GM23338 (cell line): ENCODE results near the gene ST8SIA1. TPM values are rescaled to one million over a fixed set of nuclear protein-coding genes. Genes with fewer than 3 reads are reported as not detected.

Experiments used
- ATAC-seq: fragments of 200-7000 bp; cut with Tn5 transposase; 3 replicates; pipeline ENCODE4 v1.9.1; 2020
- DNase-seq: peaks from one replicate; pipeline ENCODE4 v3.0.0-alpha.2; 2015; ENCODE audit warnings: low spot score
- H2AFZ ChIP-seq: fragments of 200-600 bp; sonication (generic); 2 replicates; pipeline ENCODE4 v1.8.0; 2016; ENCODE audit warnings: antibody characterized with exemption, mild to moderate bottlenecking, moderate library complexity
- H3F3A ChIP-seq: fragments of 200-600 bp; sonication (generic); replicated peaks from 2 replicates; pipeline ENCODE4 v1.8.0; 2017; ENCODE audit warnings: antibody characterized with exemption, mixed run types, low read depth
- H3K27ac ChIP-seq: fragments of 200-600 bp; sonication (generic); 2 replicates; pipeline ENCODE4 v1.6.1; 2016; ENCODE audit warnings: low read depth
- H3K27me3 ChIP-seq: fragments of 200-600 bp; sonication (generic); 2 replicates; pipeline ENCODE4 v1.8.0; 2016; ENCODE audit warnings: mild to moderate bottlenecking, mixed run types, moderate library complexity; ENCODE audit not compliant: insufficient read depth
- H3K36me3 ChIP-seq: fragments of 200-600 bp; sonication (generic); 2 replicates; pipeline ENCODE4 v1.8.0; 2016; ENCODE audit warnings: mild to moderate bottlenecking; ENCODE audit not compliant: insufficient read depth
- H3K4me1 ChIP-seq: fragments of 200-600 bp; sonication (generic); 2 replicates; pipeline ENCODE4 v1.8.0; 2016; ENCODE audit warnings: mild to moderate bottlenecking, moderate library complexity; ENCODE audit not compliant: insufficient read depth
- H3K4me2 ChIP-seq: fragments of 200-600 bp; sonication (generic); 2 replicates; pipeline ENCODE4 v1.7.1; 2017; ENCODE audit warnings: mixed run types
- H3K4me3 ChIP-seq: fragments of 200-600 bp; sonication (generic); 2 replicates; pipeline ENCODE4 v1.6.1; 2016; ENCODE audit warnings: mixed run types
- H3K79me2 ChIP-seq: fragments of 200-600 bp; sonication (generic); replicated peaks from 2 replicates; pipeline ENCODE4 v1.8.0; 2017; ENCODE audit warnings: mild to moderate bottlenecking; ENCODE audit not compliant: insufficient read depth
- H3K9me2 ChIP-seq: fragments of 200-600 bp; sonication (generic); 2 replicates; pipeline ENCODE4 v1.8.0; 2017; ENCODE audit not compliant: insufficient read depth
- H4K20me1 ChIP-seq: fragments of 200-600 bp; sonication (generic); replicated peaks from 2 replicates; pipeline ENCODE4 v1.8.0; 2017; ENCODE audit warnings: mild to moderate bottlenecking; ENCODE audit not compliant: insufficient read depth
- H3K27ac Mint-ChIP-seq: 2 replicates; pipeline ENCODE4 v1.8.0; 2020; ENCODE audit warnings: inconsistent platforms, mild to moderate bottlenecking, moderate library complexity, mixed read lengths
- H3K27me3 Mint-ChIP-seq: 3 replicates; pipeline ENCODE4 v1.8.0; 2022; ENCODE audit warnings: low read depth, mild to moderate bottlenecking, moderate library complexity, mixed read lengths, inconsistent platforms; ENCODE audit not compliant: insufficient read depth, poor library complexity
- H3K36me3 Mint-ChIP-seq: 3 replicates; pipeline ENCODE4 v1.8.0; 2021; ENCODE audit warnings: low read depth, mild to moderate bottlenecking, inconsistent platforms, moderate library complexity, mixed read lengths
- H3K4me1 Mint-ChIP-seq: 3 replicates; pipeline ENCODE4 v1.8.0; 2020; ENCODE audit warnings: mild to moderate bottlenecking, inconsistent platforms, mixed read lengths
- H3K4me3 Mint-ChIP-seq: 3 replicates; pipeline ENCODE4 v1.8.0; 2021; ENCODE audit warnings: moderate library complexity, mild to moderate bottlenecking, inconsistent platforms, mixed read lengths
- H3K9me3 Mint-ChIP-seq: 3 replicates; pipeline ENCODE4 v1.8.0; 2020; ENCODE audit warnings: moderate library complexity, mild to moderate bottlenecking, inconsistent platforms, mixed read lengths
- EZH2 ChIP-seq: fragments of 200-600 bp; sonication (generic); IDR thresholded peaks from one replicate; pipeline ENCODE4 v1.8.0; 2017; ENCODE audit warnings: antibody characterized with exemption, mild to moderate bottlenecking, low read depth; ENCODE audit not compliant: unreplicated experiment
- EZH2phosphoT487 ChIP-seq: fragments of 200-600 bp; sonication (generic); IDR thresholded peaks from one replicate; pipeline ENCODE4 v1.8.1; 2018; ENCODE audit warnings: antibody characterized with exemption; ENCODE audit not compliant: unreplicated experiment
- JUNB ChIP-seq: IDR thresholded peaks from one replicate; pipeline ENCODE4 v1.6.1; 2016; ENCODE audit warnings: antibody characterized with exemption; ENCODE audit not compliant: unreplicated experiment
- NANOG ChIP-seq: IDR thresholded peaks from 2 replicates; pipeline ENCODE4 v1.6.1; 2016; ENCODE audit warnings: antibody characterized with exemption, borderline replicate concordance
- POLR2AphosphoS5 ChIP-seq: IDR thresholded peaks from 2 replicates; pipeline ENCODE4 v1.6.1; 2016; ENCODE audit warnings: antibody characterized with exemption, low read depth
- REST ChIP-seq: IDR thresholded peaks from one replicate; pipeline ENCODE4 v1.6.1; 2018; ENCODE audit warnings: antibody characterized with exemption; ENCODE audit not compliant: unreplicated experiment
- STAT1 ChIP-seq: IDR thresholded peaks from one replicate; pipeline ENCODE4 v1.6.1; 2016; ENCODE audit warnings: antibody characterized with exemption; ENCODE audit not compliant: unreplicated experiment
- ZNF331 ChIP-seq: fragments of 250-450 bp; sonication (Bioruptor Pico); IDR thresholded peaks from 2 replicates; pipeline ENCODE4 v1.5.0; 2020; ENCODE audit warnings: low read depth, mild to moderate bottlenecking, moderate library complexity
- polyA plus RNA-seq: library from polyadenylated mRNA; unstranded; fragments of >200 nt; fragmentation: Nextera tagmentation; extraction: Ambion mirVana; gene quantifications from 2 replicates; pipeline ENCODE4 v1.2.1, GENCODE V29; 2016
- total RNA-seq: library from RNA; depleted of rRNA; stranded (reverse); fragments of >200 nt; shearing (Covaris generic); gene quantifications from 2 replicates; pipeline ENCODE4 v1.2.3, GENCODE V29; 2014
- TF ChIP-seq, protein P1 (sequence below), 2 experiments: fragments of 200-600 bp in 1 of 2; sonication (generic) in 1 of 2; conservative IDR thresholded peaks; 2 replicates each; pipeline versions ENCODE4 v1.5.1 to v1.6.1; 2016 to 2017; ENCODE audit warnings: antibody characterized with exemption in 2 of 2, low read depth in 2 of 2, mild to moderate bottlenecking in 2 of 2, moderate library complexity in 1 of 2
- TF ChIP-seq, protein P2 (sequence below): IDR thresholded peaks from 2 replicates; pipeline ENCODE4 v1.6.1; 2016; ENCODE audit warnings: antibody characterized with exemption
- TF ChIP-seq, protein P3 (sequence below): fragments of 250-450 bp; sonication (Bioruptor Pico); IDR thresholded peaks from 2 replicates; pipeline ENCODE4 v1.5.0; 2020; ENCODE audit warnings: mild to moderate bottlenecking, moderate library complexity

The ST8SIA1 gene
- total and polyA plus RNA-seq, 2 experiments from 2014 or later, result 2.5 to 5.1 TPM

GRCh38 chr12:22283006-22283506 is 51.5 kb downstream of the ST8SIA1 start:
- TF ChIP-seq EZH2phosphoT487, result no peak
- TF ChIP-seq JUNB, result no peak
- TF ChIP-seq, protein P1, sequence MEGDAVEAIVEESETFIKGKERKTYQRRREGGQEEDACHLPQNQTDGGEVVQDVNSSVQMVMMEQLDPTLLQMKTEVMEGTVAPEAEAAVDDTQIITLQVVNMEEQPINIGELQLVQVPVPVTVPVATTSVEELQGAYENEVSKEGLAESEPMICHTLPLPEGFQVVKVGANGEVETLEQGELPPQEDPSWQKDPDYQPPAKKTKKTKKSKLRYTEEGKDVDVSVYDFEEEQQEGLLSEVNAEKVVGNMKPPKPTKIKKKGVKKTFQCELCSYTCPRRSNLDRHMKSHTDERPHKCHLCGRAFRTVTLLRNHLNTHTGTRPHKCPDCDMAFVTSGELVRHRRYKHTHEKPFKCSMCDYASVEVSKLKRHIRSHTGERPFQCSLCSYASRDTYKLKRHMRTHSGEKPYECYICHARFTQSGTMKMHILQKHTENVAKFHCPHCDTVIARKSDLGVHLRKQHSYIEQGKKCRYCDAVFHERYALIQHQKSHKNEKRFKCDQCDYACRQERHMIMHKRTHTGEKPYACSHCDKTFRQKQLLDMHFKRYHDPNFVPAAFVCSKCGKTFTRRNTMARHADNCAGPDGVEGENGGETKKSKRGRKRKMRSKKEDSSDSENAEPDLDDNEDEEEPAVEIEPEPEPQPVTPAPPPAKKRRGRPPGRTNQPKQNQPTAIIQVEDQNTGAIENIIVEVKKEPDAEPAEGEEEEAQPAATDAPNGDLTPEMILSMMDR (conservative IDR thresholded peaks at IDR 0.05; ENCODE audit: low read depth in 2 of 2), result no peak
- no peak for TF ChIP-seq REST
- TF ChIP-seq NANOG, result no peak
- no peak for TF ChIP-seq EZH2
- no peak for TF ChIP-seq POLR2AphosphoS5
- no peak for TF ChIP-seq STAT1
- no peak for TF ChIP-seq ZNF331 (CRISPR knock-in tag)
- TF ChIP-seq, protein P2, sequence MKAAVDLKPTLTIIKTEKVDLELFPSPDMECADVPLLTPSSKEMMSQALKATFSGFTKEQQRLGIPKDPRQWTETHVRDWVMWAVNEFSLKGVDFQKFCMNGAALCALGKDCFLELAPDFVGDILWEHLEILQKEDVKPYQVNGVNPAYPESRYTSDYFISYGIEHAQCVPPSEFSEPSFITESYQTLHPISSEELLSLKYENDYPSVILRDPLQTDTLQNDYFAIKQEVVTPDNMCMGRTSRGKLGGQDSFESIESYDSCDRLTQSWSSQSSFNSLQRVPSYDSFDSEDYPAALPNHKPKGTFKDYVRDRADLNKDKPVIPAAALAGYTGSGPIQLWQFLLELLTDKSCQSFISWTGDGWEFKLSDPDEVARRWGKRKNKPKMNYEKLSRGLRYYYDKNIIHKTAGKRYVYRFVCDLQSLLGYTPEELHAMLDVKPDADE, result no peak
- TF ChIP-seq, protein P3, sequence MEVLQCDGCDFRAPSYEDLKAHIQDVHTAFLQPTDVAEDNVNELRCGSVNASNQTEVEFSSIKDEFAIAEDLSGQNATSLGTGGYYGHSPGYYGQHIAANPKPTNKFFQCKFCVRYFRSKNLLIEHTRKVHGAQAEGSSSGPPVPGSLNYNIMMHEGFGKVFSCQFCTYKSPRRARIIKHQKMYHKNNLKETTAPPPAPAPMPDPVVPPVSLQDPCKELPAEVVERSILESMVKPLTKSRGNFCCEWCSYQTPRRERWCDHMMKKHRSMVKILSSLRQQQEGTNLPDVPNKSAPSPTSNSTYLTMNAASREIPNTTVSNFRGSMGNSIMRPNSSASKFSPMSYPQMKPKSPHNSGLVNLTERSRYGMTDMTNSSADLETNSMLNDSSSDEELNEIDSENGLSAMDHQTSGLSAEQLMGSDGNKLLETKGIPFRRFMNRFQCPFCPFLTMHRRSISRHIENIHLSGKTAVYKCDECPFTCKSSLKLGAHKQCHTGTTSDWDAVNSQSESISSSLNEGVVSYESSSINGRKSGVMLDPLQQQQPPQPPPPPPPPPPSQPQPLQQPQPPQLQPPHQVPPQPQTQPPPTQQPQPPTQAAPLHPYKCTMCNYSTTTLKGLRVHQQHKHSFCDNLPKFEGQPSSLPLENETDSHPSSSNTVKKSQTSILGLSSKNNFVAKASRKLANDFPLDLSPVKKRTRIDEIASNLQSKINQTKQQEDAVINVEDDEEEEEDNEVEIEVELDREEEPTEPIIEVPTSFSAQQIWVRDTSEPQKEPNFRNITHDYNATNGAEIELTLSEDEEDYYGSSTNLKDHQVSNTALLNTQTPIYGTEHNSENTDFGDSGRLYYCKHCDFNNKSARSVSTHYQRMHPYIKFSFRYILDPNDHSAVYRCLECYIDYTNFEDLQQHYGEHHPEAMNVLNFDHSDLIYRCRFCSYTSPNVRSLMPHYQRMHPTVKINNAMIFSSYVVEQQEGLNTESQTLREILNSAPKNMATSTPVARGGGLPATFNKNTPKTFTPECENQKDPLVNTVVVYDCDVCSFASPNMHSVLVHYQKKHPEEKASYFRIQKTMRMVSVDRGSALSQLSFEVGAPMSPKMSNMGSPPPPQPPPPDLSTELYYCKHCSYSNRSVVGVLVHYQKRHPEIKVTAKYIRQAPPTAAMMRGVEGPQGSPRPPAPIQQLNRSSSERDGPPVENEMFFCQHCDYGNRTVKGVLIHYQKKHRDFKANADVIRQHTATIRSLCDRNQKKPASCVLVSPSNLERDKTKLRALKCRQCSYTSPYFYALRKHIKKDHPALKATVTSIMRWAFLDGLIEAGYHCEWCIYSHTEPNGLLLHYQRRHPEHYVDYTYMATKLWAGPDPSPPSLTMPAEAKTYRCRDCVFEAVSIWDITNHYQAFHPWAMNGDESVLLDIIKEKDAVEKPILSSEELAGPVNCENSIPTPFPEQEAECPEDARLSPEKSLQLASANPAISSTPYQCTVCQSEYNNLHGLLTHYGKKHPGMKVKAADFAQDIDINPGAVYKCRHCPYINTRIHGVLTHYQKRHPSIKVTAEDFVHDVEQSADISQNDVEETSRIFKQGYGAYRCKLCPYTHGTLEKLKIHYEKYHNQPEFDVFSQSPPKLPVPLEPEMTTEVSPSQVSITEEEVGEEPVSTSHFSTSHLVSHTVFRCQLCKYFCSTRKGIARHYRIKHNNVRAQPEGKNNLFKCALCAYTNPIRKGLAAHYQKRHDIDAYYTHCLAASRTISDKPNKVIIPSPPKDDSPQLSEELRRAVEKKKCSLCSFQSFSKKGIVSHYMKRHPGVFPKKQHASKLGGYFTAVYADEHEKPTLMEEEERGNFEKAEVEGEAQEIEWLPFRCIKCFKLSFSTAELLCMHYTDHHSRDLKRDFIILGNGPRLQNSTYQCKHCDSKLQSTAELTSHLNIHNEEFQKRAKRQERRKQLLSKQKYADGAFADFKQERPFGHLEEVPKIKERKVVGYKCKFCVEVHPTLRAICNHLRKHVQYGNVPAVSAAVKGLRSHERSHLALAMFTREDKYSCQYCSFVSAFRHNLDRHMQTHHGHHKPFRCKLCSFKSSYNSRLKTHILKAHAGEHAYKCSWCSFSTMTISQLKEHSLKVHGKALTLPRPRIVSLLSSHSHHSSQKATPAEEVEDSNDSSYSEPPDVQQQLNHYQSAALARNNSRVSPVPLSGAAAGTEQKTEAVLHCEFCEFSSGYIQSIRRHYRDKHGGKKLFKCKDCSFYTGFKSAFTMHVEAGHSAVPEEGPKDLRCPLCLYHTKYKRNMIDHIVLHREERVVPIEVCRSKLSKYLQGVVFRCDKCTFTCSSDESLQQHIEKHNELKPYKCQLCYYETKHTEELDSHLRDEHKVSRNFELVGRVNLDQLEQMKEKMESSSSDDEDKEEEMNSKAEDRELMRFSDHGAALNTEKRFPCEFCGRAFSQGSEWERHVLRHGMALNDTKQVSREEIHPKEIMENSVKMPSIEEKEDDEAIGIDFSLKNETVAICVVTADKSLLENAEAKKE, result no peak
- no peaks in the 10 kb centered on the region for H3K27me3 ChIP-seq
- H3K4me2 ChIP-seq, result no peak overlapping the region
- H4K20me1 ChIP-seq, result no peaks in the 10 kb centered on the region
- H2AFZ ChIP-seq, result no peak overlapping the region
- no peak overlapping the region for H3K27ac ChIP-seq
- DNase-seq (no peak), ATAC-seq (no peak)
- no peak overlapping the region for H3K4me3 ChIP-seq
- Mint-ChIP-seq H3K27me3 (no peaks in the 10 kb centered on the region), H3K4me1 (peaks cover 9% of the 10 kb centered on the region), H3K27ac (peak overlapping the region; percentile 65; the same call in 1 of the 2 replicates), H3K36me3 (peaks cover 3% of the 10 kb centered on the region; the same call in 2 of the 3 replicates), H3K9me3 (peaks cover 4% of the 10 kb centered on the region; the same call in 2 of the 3 replicates), H3K4me3 (no peak overlapping the region)
- H3K79me2 ChIP-seq, result no peaks in the 10 kb centered on the region
- 0 out of 2 replicates have a peak, but pooled peaks cover 7% of the 10 kb centered on the region for H3K9me2 ChIP-seq
- 0 out of 2 replicates have a peak, but pooled peaks cover 1% of the 10 kb centered on the region for H3K4me1 ChIP-seq
- no peaks in the 10 kb centered on the region for H3F3A ChIP-seq
- H3K36me3 ChIP-seq, result no peaks in the 10 kb centered on the region
